GM10266 (cell line): ENCODE measurements around the gene TMPRSS9.
"Not testable (repeated sequence)": the region's sequence is repeated elsewhere in the genome, so short reads cannot be mapped to it uniquely, and the experiment has no call there.

Source experiments
- DNase-seq: peaks from one replicate; pipeline ENCODE4 v3.0.0; 2012; ENCODE audit errors: extremely low spot score
- TF ChIP-seq, protein P1 (sequence below): IDR thresholded peaks from 2 replicates; pipeline ENCODE4 v1.5.1; 2012; ENCODE audit warnings: mild to moderate bottlenecking, low read depth; ENCODE audit not compliant: control insufficient read depth, insufficient read depth; ENCODE audit errors: missing control alignments

The TMPRSS9 gene

DNA sequence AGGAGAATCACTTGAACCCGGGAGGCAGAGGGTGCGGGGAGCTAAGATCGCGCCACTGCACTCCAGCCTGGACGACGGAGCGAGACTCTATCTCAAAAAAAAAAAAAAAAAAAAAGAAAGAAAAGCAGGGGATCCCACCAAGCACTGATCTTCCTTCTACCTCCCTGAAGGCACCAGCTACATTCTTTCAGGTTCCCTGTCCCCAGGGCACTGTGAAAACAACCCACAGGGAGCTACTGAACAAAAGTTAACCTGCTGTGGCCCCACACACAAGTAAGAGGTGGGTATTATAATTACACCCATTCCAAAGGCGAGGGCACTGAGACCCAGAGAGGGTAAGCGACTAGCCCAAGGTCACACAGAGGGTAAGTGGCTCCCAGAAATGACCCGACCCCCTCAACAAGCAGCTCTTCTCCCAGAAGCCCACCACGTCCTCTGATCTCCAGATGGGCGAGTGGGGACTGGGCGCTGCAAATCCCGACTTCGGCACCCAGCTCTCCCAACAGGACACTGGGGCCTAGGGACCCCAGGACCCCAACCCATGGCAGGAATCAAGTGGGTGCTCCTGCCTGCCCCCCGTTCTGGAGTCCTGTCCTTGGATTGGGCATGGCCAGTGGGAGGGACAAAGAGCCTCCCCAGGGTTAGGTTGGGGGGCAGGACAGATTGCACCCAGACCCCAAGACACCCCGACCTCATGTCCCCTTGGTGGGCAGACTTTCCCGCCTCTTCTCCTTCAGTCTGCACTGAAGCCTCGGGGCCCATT lies 94.3 kb downstream of the TMPRSS9 start:
- no peak for DNase-seq
- TF ChIP-seq, protein P1, sequence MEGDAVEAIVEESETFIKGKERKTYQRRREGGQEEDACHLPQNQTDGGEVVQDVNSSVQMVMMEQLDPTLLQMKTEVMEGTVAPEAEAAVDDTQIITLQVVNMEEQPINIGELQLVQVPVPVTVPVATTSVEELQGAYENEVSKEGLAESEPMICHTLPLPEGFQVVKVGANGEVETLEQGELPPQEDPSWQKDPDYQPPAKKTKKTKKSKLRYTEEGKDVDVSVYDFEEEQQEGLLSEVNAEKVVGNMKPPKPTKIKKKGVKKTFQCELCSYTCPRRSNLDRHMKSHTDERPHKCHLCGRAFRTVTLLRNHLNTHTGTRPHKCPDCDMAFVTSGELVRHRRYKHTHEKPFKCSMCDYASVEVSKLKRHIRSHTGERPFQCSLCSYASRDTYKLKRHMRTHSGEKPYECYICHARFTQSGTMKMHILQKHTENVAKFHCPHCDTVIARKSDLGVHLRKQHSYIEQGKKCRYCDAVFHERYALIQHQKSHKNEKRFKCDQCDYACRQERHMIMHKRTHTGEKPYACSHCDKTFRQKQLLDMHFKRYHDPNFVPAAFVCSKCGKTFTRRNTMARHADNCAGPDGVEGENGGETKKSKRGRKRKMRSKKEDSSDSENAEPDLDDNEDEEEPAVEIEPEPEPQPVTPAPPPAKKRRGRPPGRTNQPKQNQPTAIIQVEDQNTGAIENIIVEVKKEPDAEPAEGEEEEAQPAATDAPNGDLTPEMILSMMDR = no peak

DNA sequence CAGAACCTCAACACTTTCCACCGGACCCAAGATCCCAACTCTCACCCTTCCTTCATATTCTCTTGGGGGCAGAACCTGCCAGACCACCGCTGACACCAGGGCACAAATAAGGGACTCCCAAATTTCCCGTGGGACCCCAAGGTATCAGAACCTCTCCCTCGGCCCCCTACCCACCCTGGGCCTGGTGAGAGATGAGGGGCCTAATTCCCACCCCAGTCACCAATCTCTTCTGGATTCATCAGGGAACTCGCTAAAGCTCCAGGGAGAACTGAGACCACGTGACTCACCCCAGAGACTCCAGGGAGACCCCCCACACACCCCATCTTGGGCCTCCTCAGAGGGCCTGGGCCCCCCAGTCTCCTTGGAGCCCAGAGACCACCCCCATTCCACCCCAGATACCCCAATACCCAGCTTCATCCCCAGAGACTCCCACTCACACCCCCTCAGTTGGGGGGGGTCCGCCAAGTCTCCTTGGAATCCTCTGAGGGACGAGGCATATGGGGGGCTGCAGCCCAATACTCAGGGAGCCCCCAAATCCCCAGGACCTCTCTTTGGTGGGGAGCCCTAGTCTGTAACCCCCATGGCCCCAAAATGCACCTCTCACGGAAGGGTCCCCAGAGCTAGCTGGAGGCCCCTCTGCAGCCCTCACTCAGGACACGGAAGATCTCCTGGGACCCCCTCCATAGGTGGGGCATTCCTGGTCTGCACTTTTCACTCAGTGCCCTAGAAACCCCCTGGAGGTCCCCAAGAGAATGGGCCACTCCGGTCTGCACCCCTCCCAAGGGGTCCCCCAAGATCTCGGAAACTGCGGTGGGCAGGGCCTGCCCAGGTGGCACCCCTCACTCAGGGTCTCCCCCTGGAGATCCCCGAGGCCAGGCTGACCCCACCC lies 95.1 kb downstream of the TMPRSS9 start:
- TF ChIP-seq, protein P1 = no peak
- no peak for DNase-seq

GRCh38 chr19:2455851-2456570 lies 95.9 kb downstream of the TMPRSS9 start:
- TF ChIP-seq, protein P1 = no peak
- DNase-seq = peak; percentile 91

GRCh38 chr19:2457394-2458037 lies 97.5 kb downstream of the TMPRSS9 start:
- TF ChIP-seq, protein P1 = no peak
- DNase-seq = no peak

DNA sequence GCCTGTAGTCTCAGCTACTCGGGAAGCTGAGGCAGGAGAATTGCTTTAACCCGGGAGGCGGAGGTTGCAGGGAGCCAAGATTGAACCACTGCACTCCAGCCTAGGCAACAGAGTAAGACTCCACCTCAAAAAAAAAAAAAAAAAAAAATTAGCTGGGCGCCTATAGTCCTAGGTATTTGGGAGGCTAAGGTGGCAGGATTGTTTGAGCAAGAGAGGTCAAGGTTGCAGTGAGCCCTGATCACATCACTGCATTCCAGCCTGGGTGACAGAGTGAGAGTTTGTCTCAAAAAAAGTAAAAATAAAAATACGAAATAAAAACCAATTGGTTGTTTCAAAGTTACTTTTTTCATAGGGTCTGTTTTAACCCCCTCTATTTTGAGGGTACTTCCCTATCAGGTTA lies 98.0 kb downstream of the TMPRSS9 start:
- TF ChIP-seq, protein P1 = no peak
- no peak for DNase-seq

DNA sequence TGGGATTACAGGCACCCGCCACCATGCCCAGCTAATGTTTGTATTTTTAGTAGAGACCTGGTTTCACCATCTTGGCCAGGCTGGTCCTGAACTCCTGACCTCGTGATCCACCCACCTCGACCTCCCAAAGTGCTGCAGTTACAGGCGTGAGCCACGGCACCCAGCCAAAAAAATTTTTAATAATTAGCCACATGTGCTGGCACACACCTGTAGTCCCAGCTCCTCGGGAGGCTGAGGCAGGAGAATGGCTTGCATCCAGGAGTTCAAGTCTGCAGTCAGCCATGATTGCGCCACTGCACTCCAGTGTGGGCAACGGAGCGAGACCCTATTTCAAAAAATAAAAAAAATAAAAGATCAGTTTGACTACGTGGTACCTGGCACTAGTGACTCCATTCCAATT lies 98.7 kb downstream of the TMPRSS9 start:
- DNase-seq = not testable (repeated sequence)

GRCh38 chr19:2460245-2460644 lies 100.2 kb downstream of the TMPRSS9 start:
- TF ChIP-seq, protein P1 = no peak
- DNase-seq = no peak
